Ishikawa (cell line): ENCODE measurements around the gene CFAP221.

Experiments
- CEBPB ChIP-seq: IDR thresholded peaks from 2 replicates; pipeline ENCODE4 v1.6.1; 2012
- CREB1 ChIP-seq: IDR thresholded peaks from 2 replicates; pipeline ENCODE4 v1.6.1; 2012; ENCODE audit warnings: low read depth
- EGR1 ChIP-seq: IDR thresholded peaks from 2 replicates; pipeline ENCODE4 v1.6.1; 2012
- EP300 ChIP-seq: IDR thresholded peaks from 2 replicates; pipeline ENCODE4 v1.6.1; 2012; ENCODE audit warnings: borderline replicate concordance
- FOXM1 ChIP-seq: IDR thresholded peaks from 2 replicates; pipeline ENCODE4 v1.6.1; 2012; ENCODE audit warnings: low read depth, borderline replicate concordance
- MAX ChIP-seq: IDR thresholded peaks from 2 replicates; pipeline ENCODE4 v1.6.1; 2012
- NFIC ChIP-seq: IDR thresholded peaks from 2 replicates; pipeline ENCODE4 v1.6.1; 2012
- RAD21 ChIP-seq: IDR thresholded peaks from 2 replicates; pipeline ENCODE4 v1.6.1; 2012; ENCODE audit warnings: low read depth
- REST ChIP-seq: IDR thresholded peaks from 2 replicates; pipeline ENCODE4 v1.6.1; 2012; ENCODE audit warnings: low read depth, mild to moderate bottlenecking
- TAF1 ChIP-seq: IDR thresholded peaks from 2 replicates; pipeline ENCODE4 v1.6.1; 2012; ENCODE audit warnings: low read depth, mild to moderate bottlenecking
- TCF12 ChIP-seq: IDR thresholded peaks from 2 replicates; pipeline ENCODE4 v1.6.1; 2012; ENCODE audit warnings: low read depth
- TEAD4 ChIP-seq: IDR thresholded peaks from 2 replicates; pipeline ENCODE4 v1.6.1; 2012
- USF1 ChIP-seq: IDR thresholded peaks from 2 replicates; pipeline ENCODE4 v1.6.1; 2012
- YY1 ChIP-seq: IDR thresholded peaks from 2 replicates; pipeline ENCODE4 v1.6.1; 2012; ENCODE audit warnings: low read depth
- ZBTB7A ChIP-seq: IDR thresholded peaks from 2 replicates; pipeline ENCODE4 v1.6.1; 2012; ENCODE audit warnings: low read depth

CFAP221 gene

GRCh38 chr2:119549241-119549640 lies 5.0 kb downstream of the CFAP221 start:
- no peak for TF ChIP-seq FOXM1
- TF ChIP-seq USF1 = no peak
- TF ChIP-seq EP300 = no peak
- TF ChIP-seq YY1 = no peak
- TF ChIP-seq MAX = no peak

GRCh38 chr2:119550346-119550745 lies 6.1 kb downstream of the CFAP221 start:
- TF ChIP-seq MAX = no peak

GRCh38 chr2:119550856-119551255 lies 6.6 kb downstream of the CFAP221 start:
- no peak for TF ChIP-seq TEAD4
- no peak for TF ChIP-seq EGR1
- no peak for TF ChIP-seq NFIC
- TF ChIP-seq REST = no peak
- TF ChIP-seq CREB1 = no peak
- TF ChIP-seq MAX = no peak
- no peak for TF ChIP-seq CEBPB
- TF ChIP-seq USF1 = no peak
- no peak for TF ChIP-seq FOXM1
- TF ChIP-seq RAD21 = no peak
- TF ChIP-seq TCF12 = no peak
- no peak for TF ChIP-seq ZBTB7A

GRCh38 chr2:119552902-119553301 lies 8.7 kb downstream of the CFAP221 start:
- TF ChIP-seq TEAD4 (no peak), RAD21 (no peak), ZBTB7A (no peak), YY1 (no peak), FOXM1 (no peak), CREB1 (no peak), TCF12 (no peak), MAX (no peak), NFIC (no peak), CEBPB (no peak), USF1 (no peak), TAF1 (no peak), EP300 (no peak), EGR1 (no peak), REST (no peak)

GRCh38 chr2:119553687-119554344 lies 9.6 kb downstream of the CFAP221 start:
- TF ChIP-seq FOXM1 = no peak
- no peak for TF ChIP-seq NFIC
- TF ChIP-seq TAF1 = no peak
- TF ChIP-seq ZBTB7A = no peak
- TF ChIP-seq EP300 = no peak
- no peak for TF ChIP-seq REST
- no peak for TF ChIP-seq RAD21
- TF ChIP-seq CREB1 = no peak
- TF ChIP-seq CEBPB = no peak
- no peak for TF ChIP-seq TCF12
- no peak for TF ChIP-seq MAX
